BLaER1 (cell line): ENCODE measurements around the gene FHL1.
A peak's percentile ranks its signal among the peaks of the same experiment; 100 is the strongest.

ENCODE experiments used
- H3K27ac ChIP-seq: shearing (Covaris generic); formaldehyde crosslinking; 2 replicates; pipeline ENCODE4 v1.8.1; 2022
- H3K27me3 ChIP-seq: shearing (Covaris generic); formaldehyde crosslinking; 2 replicates; pipeline ENCODE4 v1.8.1; 2022
- H3K36me3 ChIP-seq: shearing (Covaris generic); formaldehyde crosslinking; 2 replicates; pipeline ENCODE4 v1.8.1; 2022
- H3K4me1 ChIP-seq: shearing (Covaris generic); formaldehyde crosslinking; 2 replicates; pipeline ENCODE4 v1.8.1; 2022
- H3K4me2 ChIP-seq: shearing (Covaris generic); formaldehyde crosslinking; 2 replicates; pipeline ENCODE4 v1.8.1; 2022
- H3K4me3 ChIP-seq: shearing (Covaris generic); formaldehyde crosslinking; 2 replicates; pipeline ENCODE4 v1.8.1; 2022
- H3K9ac ChIP-seq: shearing (Covaris generic); formaldehyde crosslinking; 2 replicates; pipeline ENCODE4 v1.8.1; 2022
- H3K9me3 ChIP-seq: shearing (Covaris generic); formaldehyde crosslinking; 2 replicates; pipeline ENCODE4 v1.8.1; 2022
- H4K20me1 ChIP-seq: shearing (Covaris generic); formaldehyde crosslinking; 2 replicates; pipeline ENCODE4 v1.8.1; 2022
- Cebpa-rat ChIP-seq: shearing (Covaris generic); IDR thresholded peaks from 2 replicates; pipeline ENCODE4 v1.8.1; 2022

The FHL1 gene

GRCh38 chrX:136143711-136144110 lies 3.6 kb upstream of the FHL1 start:
- Histone ChIP-seq H3K9ac (no peak overlapping the region), H3K4me3 (no peak overlapping the region), H3K36me3 (no peaks in the 10 kb centered on the region), H3K9me3 (no peaks in the 10 kb centered on the region; the same call in 1 of the 2 replicates), H4K20me1 (0 out of 2 replicates have a peak, but pooled peaks cover under 1% of the 10 kb centered on the region), H3K27me3 (peaks cover 31% of the 10 kb centered on the region), H3K4me2 (peak overlapping the region; percentile 37; the same call in 1 of the 2 replicates), H3K4me1 (peaks cover 17% of the 10 kb centered on the region), H3K27ac (no peak overlapping the region)
- TF ChIP-seq Cebpa-rat, result no peak

- peaks cover 56% of the 10 kb centered on the region for H3K27me3 ChIP-seq
- H3K9ac ChIP-seq, result peak overlapping the region; percentile 76
- H3K9me3 ChIP-seq, result no peaks in the 10 kb centered on the region; the same call in 1 of the 2 replicates
- peaks cover 17% of the 10 kb centered on the region for H3K4me1 ChIP-seq
- peaks cover 28% of the 10 kb centered on the region; the same call in 1 of the 2 replicates for H4K20me1 ChIP-seq
- TF ChIP-seq Cebpa-rat, result no peak
- H3K4me2 ChIP-seq, result peak overlapping the region; percentile 68
- H3K36me3 ChIP-seq, result no peaks in the 10 kb centered on the region
- peak overlapping the region; percentile 73 for H3K4me3 ChIP-seq
- peak overlapping the region; percentile 68 for H3K27ac ChIP-seq
Measured at GRCh38 chrX:136146614-136147314, 569 bp upstream of the FHL1 start.

- no peak for TF ChIP-seq Cebpa-rat
- peak overlapping the region; percentile 73 for H3K4me3 ChIP-seq
- H3K9me3 ChIP-seq, result no peaks in the 10 kb centered on the region; the same call in 1 of the 2 replicates
- H3K4me1 ChIP-seq, result peaks cover 17% of the 10 kb centered on the region
- peaks cover 28% of the 10 kb centered on the region; the same call in 1 of the 2 replicates for H4K20me1 ChIP-seq
- no peak overlapping the region for H3K27ac ChIP-seq
- H3K4me2 ChIP-seq, result peak overlapping the region; percentile 56
- peak overlapping the region; percentile 76; the same call in 1 of the 2 replicates for H3K9ac ChIP-seq
- H3K36me3 ChIP-seq, result no peaks in the 10 kb centered on the region
- peaks cover 57% of the 10 kb centered on the region for H3K27me3 ChIP-seq
Measured at GRCh38 chrX:136147976-136148375, 643 bp downstream of the FHL1 start.

- no peak for TF ChIP-seq Cebpa-rat
- Histone ChIP-seq H4K20me1 (peaks cover 29% of the 10 kb centered on the region; the same call in 1 of the 2 replicates), H3K9me3 (no peaks in the 10 kb centered on the region; the same call in 1 of the 2 replicates), H3K36me3 (no peaks in the 10 kb centered on the region), H3K27ac (no peak overlapping the region), H3K4me1 (peaks cover 15% of the 10 kb centered on the region), H3K4me2 (peak overlapping the region; percentile 56), H3K9ac (no peak overlapping the region), H3K27me3 (peaks cover 54% of the 10 kb centered on the region), H3K4me3 (no peak overlapping the region)
Measured at GRCh38 chrX:136148391-136148790, 1.1 kb downstream of the FHL1 start.

- no peak overlapping the region for H3K4me2 ChIP-seq
Measured at GRCh38 chrX:136154998-136155397, 7.7 kb downstream of the FHL1 start.

GRCh38 chrX:136156560-136157117 lies 9.3 kb downstream of the FHL1 start:
- Histone ChIP-seq H4K20me1 (peaks cover 47% of the 10 kb centered on the region), H3K4me2 (peak overlapping the region; percentile 27)
- TF ChIP-seq Cebpa-rat, result no peak

More at GRCh38 chrX:136154998-136155397, 7.7 kb downstream of the FHL1 start:
- no peak overlapping the region for H3K9ac ChIP-seq
- peaks cover 15% of the 10 kb centered on the region for H3K4me1 ChIP-seq
- no peak overlapping the region for H3K4me3 ChIP-seq
- no peak overlapping the region for H3K27ac ChIP-seq
- no peak for TF ChIP-seq Cebpa-rat
- H4K20me1 ChIP-seq, result peaks cover 46% of the 10 kb centered on the region
- H3K9me3 ChIP-seq, result no peaks in the 10 kb centered on the region
- H3K27me3 ChIP-seq, result peaks cover 88% of the 10 kb centered on the region
- no peaks in the 10 kb centered on the region for H3K36me3 ChIP-seq

GRCh38 chrX:136157187-136157586 lies 9.9 kb downstream of the FHL1 start:
- no peak for TF ChIP-seq Cebpa-rat
- no peak overlapping the region for H3K27ac ChIP-seq
- no peak overlapping the region for H3K9ac ChIP-seq
- peaks cover 90% of the 10 kb centered on the region for H3K27me3 ChIP-seq
- H3K4me2 ChIP-seq, result peak overlapping the region; percentile 27
- no peak overlapping the region for H3K4me3 ChIP-seq
- H4K20me1 ChIP-seq, result peaks cover 52% of the 10 kb centered on the region
- no peaks in the 10 kb centered on the region for H3K9me3 ChIP-seq
- H3K36me3 ChIP-seq, result no peaks in the 10 kb centered on the region
- peaks cover 15% of the 10 kb centered on the region for H3K4me1 ChIP-seq

More at GRCh38 chrX:136156560-136157117, 9.3 kb downstream of the FHL1 start:
- Histone ChIP-seq H3K9me3 (no peaks in the 10 kb centered on the region), H3K36me3 (no peaks in the 10 kb centered on the region), H3K4me1 (peaks cover 15% of the 10 kb centered on the region), H3K27ac (no peak overlapping the region), H3K9ac (no peak overlapping the region), H3K4me3 (no peak overlapping the region), H3K27me3 (peaks cover 88% of the 10 kb centered on the region)

GRCh38 chrX:136158685-136159084 lies 11.4 kb downstream of the FHL1 start:
- Histone ChIP-seq H3K27me3 (peaks cover 100% of the 10 kb centered on the region), H4K20me1 (peaks cover 62% of the 10 kb centered on the region), H3K9me3 (no peaks in the 10 kb centered on the region), H3K4me2 (no peak overlapping the region), H3K27ac (no peak overlapping the region), H3K36me3 (no peaks in the 10 kb centered on the region), H3K4me3 (no peak overlapping the region), H3K9ac (no peak overlapping the region), H3K4me1 (peaks cover 15% of the 10 kb centered on the region)
- no peak for TF ChIP-seq Cebpa-rat

- H3K4me3 ChIP-seq, result no peak overlapping the region
- no peaks in the 10 kb centered on the region for H3K36me3 ChIP-seq
- peaks cover 15% of the 10 kb centered on the region for H3K4me1 ChIP-seq
- H3K27me3 ChIP-seq, result peaks cover 100% of the 10 kb centered on the region
- H3K9me3 ChIP-seq, result no peaks in the 10 kb centered on the region
- no peak overlapping the region for H3K9ac ChIP-seq
- peaks cover 62% of the 10 kb centered on the region for H4K20me1 ChIP-seq
- TF ChIP-seq Cebpa-rat, result no peak
- no peak overlapping the region for H3K27ac ChIP-seq
- no peak overlapping the region for H3K4me2 ChIP-seq
Measured at GRCh38 chrX:136159611-136160025, 12.3 kb downstream of the FHL1 start.

- H3K27me3 ChIP-seq, result peaks cover 97% of the 10 kb centered on the region
- no peak overlapping the region for H3K4me3 ChIP-seq
- peaks cover 80% of the 10 kb centered on the region for H4K20me1 ChIP-seq
- no peak for TF ChIP-seq Cebpa-rat
- H3K9me3 ChIP-seq, result no peaks in the 10 kb centered on the region
- no peak overlapping the region for H3K9ac ChIP-seq
- H3K4me2 ChIP-seq, result no peak overlapping the region
- H3K36me3 ChIP-seq, result no peaks in the 10 kb centered on the region
- no peak overlapping the region for H3K27ac ChIP-seq
- H3K4me1 ChIP-seq, result peaks cover under 1% of the 10 kb centered on the region; the same call in 1 of the 2 replicates
Measured at GRCh38 chrX:136162827-136163570, 15.7 kb downstream of the FHL1 start.
